ENCODE measurements around the gene TBL3.

The TBL3 gene

GRCh38 chr16:1976216-1976520, 4.3 kb downstream of the TBL3 start (continued):
- TF ChIP-seq PATZ1 (CRISPR knock-in tag; IDR thresholded peaks at IDR 0.05; ENCODE audit: borderline replicate concordance) (no peak), ZNF8 (CRISPR knock-in tag; IDR thresholded peaks at IDR 0.05) (no peak), SNAI2 (CRISPR knock-in tag; IDR thresholded peaks at IDR 0.05) (no peak)

- no peak for TF ChIP-seq POU6F1 (CRISPR knock-in tag; IDR thresholded peaks at IDR 0.05; ENCODE audit: borderline replicate concordance, low read depth)
- no peak for TF ChIP-seq ZNF8 (CRISPR knock-in tag; IDR thresholded peaks at IDR 0.05)
- TF ChIP-seq ZNF565 (CRISPR knock-in tag; conservative IDR thresholded peaks at IDR 0.05; ENCODE audit: low read depth) = no peak
- TF ChIP-seq OSR1 (CRISPR knock-in tag; IDR thresholded peaks at IDR 0.05) = no peak
- no peak for TF ChIP-seq SNAI2 (CRISPR knock-in tag; IDR thresholded peaks at IDR 0.05)
- no peak for TF ChIP-seq CSRNP3 (CRISPR knock-in tag; IDR thresholded peaks at IDR 0.05)
- no peak for TF ChIP-seq ZC3H10 (CRISPR knock-in tag; IDR thresholded peaks at IDR 0.05)
- no peak for TF ChIP-seq CSDC2 (CRISPR knock-in tag; IDR thresholded peaks at IDR 0.05)
- TF ChIP-seq PATZ1 (CRISPR knock-in tag; IDR thresholded peaks at IDR 0.05; ENCODE audit: borderline replicate concordance) = no peak
- no peak for ATAC-seq
Measured at GRCh38 chr16:1976951-1977874, 5.4 kb downstream of the TBL3 start.

- no peak for ATAC-seq
- TF ChIP-seq ZFP30 (CRISPR knock-in tag; IDR thresholded peaks at IDR 0.05) = no peak
- no peak for TF ChIP-seq ZC3H10 (CRISPR knock-in tag; IDR thresholded peaks at IDR 0.05)
- no peak for TF ChIP-seq PPARA (CRISPR knock-in tag; IDR thresholded peaks at IDR 0.05; ENCODE audit: borderline replicate concordance)
- no peak for TF ChIP-seq BACH2 (CRISPR knock-in tag; IDR thresholded peaks at IDR 0.05; ENCODE audit: borderline replicate concordance)
- TF ChIP-seq ZNF8 (CRISPR knock-in tag; IDR thresholded peaks at IDR 0.05) = no peak
- TF ChIP-seq CSRNP3 (CRISPR knock-in tag; IDR thresholded peaks at IDR 0.05) = no peak
- no peak for TF ChIP-seq SNAI2 (CRISPR knock-in tag; IDR thresholded peaks at IDR 0.05)
- TF ChIP-seq GLIS3 (CRISPR knock-in tag; IDR thresholded peaks at IDR 0.05) = no peak
- TF ChIP-seq CSDC2 (CRISPR knock-in tag; IDR thresholded peaks at IDR 0.05) = no peak
- no peak for TF ChIP-seq ZNF565 (CRISPR knock-in tag; conservative IDR thresholded peaks at IDR 0.05; ENCODE audit: low read depth)
Measured at GRCh38 chr16:1977875-1978268, 6.0 kb downstream of the TBL3 start.

- no peak for ATAC-seq
- TF ChIP-seq ZNF70 (CRISPR knock-in tag; IDR thresholded peaks at IDR 0.05) = no peak
- TF ChIP-seq CSDC2 (CRISPR knock-in tag; IDR thresholded peaks at IDR 0.05) = no peak
- no peak for TF ChIP-seq RARB (CRISPR knock-in tag; IDR thresholded peaks at IDR 0.05)
- no peak for TF ChIP-seq PPARA (CRISPR knock-in tag; IDR thresholded peaks at IDR 0.05; ENCODE audit: borderline replicate concordance)
- TF ChIP-seq ZNF565 (CRISPR knock-in tag; conservative IDR thresholded peaks at IDR 0.05; ENCODE audit: low read depth) = no peak
- no peak for TF ChIP-seq CSRNP3 (CRISPR knock-in tag; IDR thresholded peaks at IDR 0.05)
- TF ChIP-seq SNAI2 (CRISPR knock-in tag; IDR thresholded peaks at IDR 0.05) = no peak
Measured at GRCh38 chr16:1978476-1979120, 6.7 kb downstream of the TBL3 start.

All from SK-N-SH treated with all-trans-retinoic acid at 6 μM for 48 hours (cell line).